ENCODE data around the gene ABI3. TPM values are rescaled to one million over a fixed set of nuclear protein-coding genes. Genes with fewer than 3 reads are reported as not detected.

The ABI3 gene
- total RNA-seq, 4 donors from 2014 or later: 1.5 to 8.8 (median 4.2) TPM

DNA sequence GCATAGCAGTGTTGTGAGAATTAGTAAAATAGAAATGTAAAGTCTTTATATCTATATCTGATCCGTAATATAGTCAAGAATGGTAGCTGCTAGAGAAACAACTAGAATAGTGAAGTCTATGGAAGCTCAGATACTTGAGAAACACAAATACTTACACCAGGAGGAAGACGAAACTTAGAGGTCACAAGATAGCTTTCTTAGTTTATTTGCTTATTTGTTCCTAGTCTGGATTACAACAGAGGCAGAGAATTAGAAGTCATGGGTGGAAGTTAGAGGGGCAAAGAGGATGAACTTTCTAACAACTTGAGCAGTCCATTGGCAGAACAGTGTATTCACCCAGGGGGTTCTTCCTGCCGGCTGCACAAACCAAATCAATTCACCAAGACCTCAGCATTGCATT lies 14.0 kb upstream of the ABI3 start:
- H3K36me3 ChIP-seq: no peaks in the 10 kb centered on the region
- whole genome bisulfite sequencing, 2 donors: 85 to 93% methylated on average over 3 of the region's 3 CpGs
- no peak for DNase-seq
- H3K4me1 ChIP-seq: peaks cover 0 to 22% (median 0%) of the 10 kb centered on the region in 3 donors
- H3K9me3 ChIP-seq: no peaks in the 10 kb centered on the region
- TF ChIP-seq, protein P1, sequence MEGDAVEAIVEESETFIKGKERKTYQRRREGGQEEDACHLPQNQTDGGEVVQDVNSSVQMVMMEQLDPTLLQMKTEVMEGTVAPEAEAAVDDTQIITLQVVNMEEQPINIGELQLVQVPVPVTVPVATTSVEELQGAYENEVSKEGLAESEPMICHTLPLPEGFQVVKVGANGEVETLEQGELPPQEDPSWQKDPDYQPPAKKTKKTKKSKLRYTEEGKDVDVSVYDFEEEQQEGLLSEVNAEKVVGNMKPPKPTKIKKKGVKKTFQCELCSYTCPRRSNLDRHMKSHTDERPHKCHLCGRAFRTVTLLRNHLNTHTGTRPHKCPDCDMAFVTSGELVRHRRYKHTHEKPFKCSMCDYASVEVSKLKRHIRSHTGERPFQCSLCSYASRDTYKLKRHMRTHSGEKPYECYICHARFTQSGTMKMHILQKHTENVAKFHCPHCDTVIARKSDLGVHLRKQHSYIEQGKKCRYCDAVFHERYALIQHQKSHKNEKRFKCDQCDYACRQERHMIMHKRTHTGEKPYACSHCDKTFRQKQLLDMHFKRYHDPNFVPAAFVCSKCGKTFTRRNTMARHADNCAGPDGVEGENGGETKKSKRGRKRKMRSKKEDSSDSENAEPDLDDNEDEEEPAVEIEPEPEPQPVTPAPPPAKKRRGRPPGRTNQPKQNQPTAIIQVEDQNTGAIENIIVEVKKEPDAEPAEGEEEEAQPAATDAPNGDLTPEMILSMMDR (IDR thresholded peaks at IDR 0.05): no peak
- TF ChIP-seq POLR2A (IDR thresholded peaks at IDR 0.05): no peak
- H3K27me3 ChIP-seq: no peaks in the 10 kb centered on the region
- no peak overlapping the region for H3K27ac ChIP-seq
- H3K4me3 ChIP-seq: no peak overlapping the region
- intact Hi-C loops (cut with DNase I): no loop called here

DNA sequence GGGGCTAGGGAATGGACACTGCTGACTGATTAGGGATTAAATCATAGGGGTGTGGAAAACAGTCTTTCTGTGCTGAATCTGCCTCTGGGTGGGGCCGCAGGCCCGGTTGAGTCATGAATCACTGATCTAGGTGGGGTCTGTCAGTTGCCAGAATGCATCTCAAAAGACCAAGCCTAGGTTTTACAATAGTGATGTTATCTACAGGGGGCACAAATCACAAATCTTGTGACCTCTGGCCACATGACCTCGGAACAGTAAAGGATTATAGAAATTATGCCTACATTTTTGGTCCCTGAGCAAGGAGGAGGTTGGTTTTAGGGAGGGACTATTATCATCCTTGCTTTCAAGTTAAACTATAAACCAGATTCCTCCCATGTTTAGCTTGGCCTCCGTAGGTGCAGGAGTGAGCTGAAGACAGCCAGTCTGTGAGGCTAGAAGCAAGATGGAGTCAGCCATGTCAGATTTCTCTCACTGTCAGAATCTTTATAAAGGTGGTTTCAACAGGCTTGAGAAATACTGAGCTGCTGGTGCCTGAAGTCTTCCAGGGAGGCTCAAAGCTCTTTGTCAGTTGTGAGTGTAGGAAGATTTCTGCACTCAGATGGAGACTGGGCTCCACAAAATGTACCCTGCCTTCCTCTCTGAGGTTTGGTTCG lies 13.0 kb upstream of the ABI3 start:
- Histone ChIP-seq H3K27me3 (no peaks in the 10 kb centered on the region), H3K4me1 (peaks cover 0 to 15% (median 0%) of the 10 kb centered on the region in 3 donors), H3K36me3 (no peaks in the 10 kb centered on the region), H3K27ac (no peak overlapping the region), H3K4me3 (no peak overlapping the region), H3K9me3 (no peaks in the 10 kb centered on the region)
- no peak for DNase-seq
- TF ChIP-seq, protein P1 (IDR thresholded peaks at IDR 0.05): no peak
- no peak for TF ChIP-seq POLR2A (IDR thresholded peaks at IDR 0.05)
- intact Hi-C loops (cut with DNase I): no loop called here
- WGBS, 2 donors: 41 to 58% methylated on average over 4 to 5 of the region's 5 CpGs

DNA sequence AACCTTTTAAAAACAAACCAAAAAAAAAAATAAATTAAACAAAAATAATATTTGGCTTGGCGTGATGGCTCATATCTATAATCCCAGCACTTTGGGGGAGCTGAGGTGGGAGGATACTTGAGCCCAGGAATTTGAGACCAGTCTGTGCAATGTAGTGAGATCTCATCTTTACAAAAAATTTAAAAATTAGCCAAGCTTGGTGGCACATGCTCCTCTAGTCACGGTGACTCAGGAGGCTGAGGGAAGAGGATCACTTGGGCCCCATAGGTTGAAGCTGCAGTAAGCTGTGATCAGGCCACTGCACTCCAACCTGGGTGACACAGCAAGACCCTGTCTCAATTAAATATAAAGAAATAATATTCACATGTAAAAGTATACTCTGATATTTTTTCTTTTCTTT lies 12.3 kb upstream of the ABI3 start:
- DNase-seq: no peak
- peaks cover 0 to 11% (median 0%) of the 10 kb centered on the region in 3 donors for H3K4me1 ChIP-seq
- intact Hi-C loops (cut with DNase I): no loop called here
- WGBS, 2 donors: 48 to 89% methylated on average over 2 of the region's 2 CpGs
- no peak for TF ChIP-seq POLR2A (IDR thresholded peaks at IDR 0.05)
- TF ChIP-seq, protein P1 (IDR thresholded peaks at IDR 0.05): no peak
- no peak overlapping the region for H3K27ac ChIP-seq
- no peaks in the 10 kb centered on the region for H3K27me3 ChIP-seq
- no peaks in the 10 kb centered on the region for H3K36me3 ChIP-seq
- no peaks in the 10 kb centered on the region for H3K9me3 ChIP-seq
- H3K4me3 ChIP-seq: no peak overlapping the region

DNA sequence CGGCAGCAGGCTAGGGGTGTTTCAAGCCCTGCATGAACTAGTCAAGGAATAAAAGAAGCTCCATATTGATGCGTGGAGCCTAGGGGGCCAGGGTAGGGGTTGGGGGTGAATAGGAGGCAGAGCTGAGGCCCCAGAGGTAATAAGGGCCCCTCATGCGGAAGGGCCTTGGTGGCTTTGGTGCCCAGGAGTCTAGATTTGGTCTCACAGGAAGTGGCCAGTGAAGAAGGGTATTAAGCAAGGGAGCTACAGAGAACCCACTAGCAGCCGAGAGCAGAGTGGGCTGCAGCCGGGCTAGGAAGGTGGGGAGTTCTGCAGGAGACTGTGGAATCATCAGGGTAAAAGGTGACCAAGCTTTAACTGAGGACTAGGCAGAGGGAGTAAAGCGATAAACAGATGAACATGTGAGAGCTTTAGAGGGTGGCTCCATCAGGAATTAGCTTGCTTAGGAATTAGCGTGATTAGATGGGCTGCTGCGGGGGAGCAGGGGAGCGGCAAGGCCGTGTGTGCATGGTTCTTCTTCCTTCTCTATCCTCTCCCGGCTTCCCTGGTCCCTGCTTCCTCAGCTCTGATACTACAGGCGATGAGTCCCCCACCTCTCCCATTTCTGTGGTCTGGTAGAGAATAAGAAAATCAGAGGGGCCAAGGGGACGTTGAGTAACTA lies 10.0 kb upstream of the ABI3 start:
- Histone ChIP-seq H3K4me3 (no peak overlapping the region), H3K4me1 (no peaks in the 10 kb centered on the region), H3K9me3 (no peaks in the 10 kb centered on the region), H3K36me3 (no peaks in the 10 kb centered on the region), H3K27me3 (peaks cover 0 to 8% (median 0%) of the 10 kb centered on the region in 4 donors), H3K27ac (no peak overlapping the region)
- WGBS, 2 donors: 87 to 90% methylated on average over 13 of the region's 13 CpGs
- TF ChIP-seq, protein P1 (IDR thresholded peaks at IDR 0.05): no peak
- no peak for TF ChIP-seq POLR2A (IDR thresholded peaks at IDR 0.05)
- DNase-seq: no peak
- intact Hi-C loops (cut with DNase I): no loop called here

DNA sequence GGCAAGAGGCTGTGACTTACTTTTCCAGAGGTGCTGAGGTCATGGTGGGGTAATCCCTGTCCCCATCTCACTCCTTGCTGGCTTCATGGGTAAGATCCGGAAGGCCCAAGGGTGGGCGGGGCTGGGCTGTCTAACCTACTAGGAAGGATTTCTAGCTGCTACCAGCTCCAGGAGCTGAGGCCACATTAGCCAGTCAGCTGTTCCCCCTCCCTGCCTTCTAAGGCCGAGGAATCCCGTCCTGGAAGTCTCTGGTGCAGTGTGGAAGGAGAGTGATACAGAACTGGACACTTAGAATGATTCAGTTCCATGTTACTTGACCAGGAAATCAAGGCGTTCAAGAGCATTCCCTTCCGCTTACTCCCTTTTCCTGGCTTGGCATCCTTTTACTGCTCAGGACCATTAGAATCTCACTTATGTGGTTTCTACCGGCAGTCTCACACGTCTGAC lies 9.0 kb upstream of the ABI3 start:
- H3K4me3 ChIP-seq: no peak overlapping the region
- H3K4me1 ChIP-seq: no peaks in the 10 kb centered on the region
- no peaks in the 10 kb centered on the region for H3K9me3 ChIP-seq
- no peak for DNase-seq
- peak overlapping the region in 2 of 4 donors; percentile 14 to 43 for H3K27ac ChIP-seq
- H3K27me3 ChIP-seq: peaks cover 0 to 13% (median 0%) of the 10 kb centered on the region in 4 donors
- intact Hi-C loops (cut with DNase I): no loop called here
- TF ChIP-seq POLR2A (IDR thresholded peaks at IDR 0.05): no peak
- TF ChIP-seq, protein P1 (IDR thresholded peaks at IDR 0.05): no peak
- H3K36me3 ChIP-seq: no peaks in the 10 kb centered on the region
- WGBS, 2 donors: 72 to 83% methylated on average over 7 to 8 of the region's 8 CpGs

All from esophagus squamous epithelium (tissue), 5 donors.